Stomach (tissue), 4 donors: ENCODE data around the gene LDB1.

Source experiments
- CTCF ChIP-seq, 7 experiments: fragments of 450-650 bp in 4 of 7; fragments of 200-600 bp in 3 of 7; sonication (generic) in 3 of 7; IDR thresholded peaks; one replicate each; pipeline ENCODE4 v1.5.1; 2016 to 2019; ENCODE audit warnings: antibody characterized with exemption in 7 of 7, control low read depth in 2 of 7, mild to moderate bottlenecking in 1 of 7
- POLR2A ChIP-seq, 4 donors: fragments of 450-650 bp; IDR thresholded peaks; one replicate each; pipeline ENCODE4 v1.6.1; 2016; ENCODE audit warnings: antibody characterized with exemption in 4 of 4, control low read depth in 2 of 4, mild to moderate bottlenecking in 1 of 4, moderate library complexity in 1 of 4

GRCh38 chr10:102085336-102085735 lies 34.8 kb downstream of the LDB1 start:
- TF ChIP-seq CTCF (IDR thresholded peaks at IDR 0.05): no peak
- TF ChIP-seq POLR2A (IDR thresholded peaks at IDR 0.05): no peak
